Body of pancreas (tissue), 4 donors: ENCODE results near the gene SRSF7.

Source experiments
- CTCF ChIP-seq, 7 experiments: fragments of 450-650 bp in 4 of 7; fragments of 200-600 bp in 3 of 7; sonication (generic) in 3 of 7; IDR thresholded peaks; one replicate each; pipeline ENCODE4 v1.5.1; 2016 to 2019; ENCODE audit warnings: antibody characterized with exemption in 7 of 7
- POLR2A ChIP-seq, 3 donors: fragments of 450-650 bp; IDR thresholded peaks; one replicate each; pipeline ENCODE4 v1.6.1; 2016; ENCODE audit warnings: antibody characterized with exemption in 3 of 3, mild to moderate bottlenecking in 2 of 3

GRCh38 chr2:38719706-38720105, 31.5 kb downstream of the SRSF7 start:
- no peak for TF ChIP-seq CTCF (IDR thresholded peaks at IDR 0.05)
- TF ChIP-seq POLR2A (IDR thresholded peaks at IDR 0.05): no peak
